IMR-90 (cell line): Measurements from ENCODE around the gene LBH. TPM values are rescaled to one million over a fixed set of nuclear protein-coding genes. Genes with fewer than 3 reads are reported as not detected.

Experiments
- ATAC-seq: fragments of 200-7000 bp; cut with Tn5 transposase; 2 replicates; pipeline ENCODE4 v1.9.1; 2020; ENCODE audit warnings: low read depth, mild to moderate bottlenecking, moderate library complexity
- BruUV-seq: library from RNA; stranded (reverse); fragments of 400-500 nt; replicated peaks from 2 replicates; lab custom pipeline; 2021; lab: Mats Ljungman, UMichigan
- CTCF ChIA-PET: fragments of 300-600 bp; formaldehyde crosslinking; extraction: SDS; loops from one replicate; lab custom pipeline; 2021; ENCODE audit warnings: antibody characterized with exemption; lab: Yijun Ruan, JAX
- POLR2A ChIA-PET: fragments of 300-600 bp; sonication (Branson Sonifier 250); formaldehyde crosslinking; loops from one replicate; lab custom pipeline; 2022; ENCODE audit warnings: antibody characterized with exemption; ENCODE audit not compliant: unreplicated experiment; lab: Charles Lee
- DNase-seq: peaks from one replicate; pipeline ENCODE4 v3.0.0; 2013
- H2AFZ ChIP-seq: replicated peaks from 2 replicates; pipeline ENCODE3; 2013; ENCODE audit warnings: low read length, mild to moderate bottlenecking; ENCODE audit not compliant: poor library complexity
- H2AK5ac ChIP-seq: 2 replicates; pipeline ENCODE4 v1.6.1; 2013; ENCODE audit warnings: low read depth, low read length, inconsistent platforms
- H2AK9ac ChIP-seq: replicated peaks from 2 replicates; pipeline ENCODE3; 2013; ENCODE audit warnings: mild to moderate bottlenecking, low read depth, low read length, moderate library complexity; ENCODE audit not compliant: poor library complexity
- H2BK120ac ChIP-seq: 2 replicates; pipeline ENCODE4 v1.6.1; 2013; ENCODE audit warnings: low read depth, low read length, inconsistent platforms
- H2BK15ac ChIP-seq: 3 replicates; pipeline ENCODE4 v1.6.1; 2013; ENCODE audit warnings: low read depth, low read length, inconsistent platforms
- H2BK20ac ChIP-seq: 2 replicates; pipeline ENCODE4 v1.6.1; 2013; ENCODE audit warnings: low read depth, mild to moderate bottlenecking, inconsistent platforms, low read length, moderate library complexity
- H2BK5ac ChIP-seq: 2 replicates; pipeline ENCODE4 v1.6.1; 2013; ENCODE audit warnings: mild to moderate bottlenecking, low read depth, low read length, inconsistent platforms; ENCODE audit not compliant: poor library complexity, severe bottlenecking
- H3K14ac ChIP-seq: replicated peaks from 2 replicates; pipeline ENCODE4 v1.6.1; 2013; ENCODE audit warnings: low read depth, low read length, inconsistent platforms
- H3K18ac ChIP-seq: 2 replicates; pipeline ENCODE4 v1.6.1; 2013; ENCODE audit warnings: low read depth, low read length, control low read depth
- H3K23ac ChIP-seq: 2 replicates; pipeline ENCODE4 v1.6.1; 2013; ENCODE audit warnings: low read depth, low read length, inconsistent platforms
- H3K27ac ChIP-seq: 2 replicates; pipeline ENCODE4 v1.5.1; 2013; ENCODE audit warnings: mild to moderate bottlenecking, control low read depth, low read length; ENCODE audit not compliant: insufficient read depth
- H3K27me3 ChIP-seq: 2 replicates; pipeline ENCODE4 v1.6.1; 2013; ENCODE audit warnings: low read length; ENCODE audit not compliant: control insufficient read depth, insufficient read depth
- H3K36me3 ChIP-seq: 2 replicates; pipeline ENCODE4 v1.6.1; 2013; ENCODE audit warnings: low read length, mixed read lengths; ENCODE audit not compliant: control insufficient read depth, insufficient read depth
- H3K4ac ChIP-seq: 2 replicates; pipeline ENCODE4 v1.6.1; 2013; ENCODE audit warnings: low read depth, low read length, inconsistent platforms
- H3K4me1 ChIP-seq: 2 replicates; pipeline ENCODE4 v1.6.1; 2013; ENCODE audit warnings: low read length, mixed read lengths; ENCODE audit not compliant: control insufficient read depth, insufficient read depth
- H3K4me2 ChIP-seq: 2 replicates; pipeline ENCODE4 v1.6.1; 2013; ENCODE audit warnings: low read depth, mild to moderate bottlenecking, control low read depth, low read length, moderate library complexity
- H3K4me3 ChIP-seq: 2 replicates; pipeline ENCODE4 v1.5.1; 2013; ENCODE audit warnings: low read depth, mild to moderate bottlenecking, control low read depth, low read length, moderate library complexity; ENCODE audit not compliant: insufficient read depth
- H3K56ac ChIP-seq: 2 replicates; pipeline ENCODE4 v1.6.1; 2013; ENCODE audit warnings: low read length, inconsistent platforms; ENCODE audit not compliant: insufficient read depth; ENCODE audit errors: extremely low read depth
- H3K79me1 ChIP-seq, 2 experiments: 2 replicates each; pipeline ENCODE4 v1.6.1; 2013; ENCODE audit warnings: low read length in 2 of 2, inconsistent platforms in 1 of 2, low read depth in 1 of 2
- H3K9ac ChIP-seq: 2 replicates; pipeline ENCODE4 v1.6.1; 2013; ENCODE audit warnings: low read depth, low read length, control low read depth
- H3K9me1 ChIP-seq: 2 replicates; pipeline ENCODE4 v1.6.1; 2013; ENCODE audit warnings: low read length, inconsistent platforms; ENCODE audit not compliant: insufficient read depth
- H3K9me3 ChIP-seq: 2 replicates; pipeline ENCODE4 v1.6.1; 2013; ENCODE audit warnings: low read length; ENCODE audit not compliant: control insufficient read depth, insufficient read depth
- H4K20me1 ChIP-seq: 2 replicates; pipeline ENCODE4 v1.6.1; 2013; ENCODE audit warnings: low read length, inconsistent platforms; ENCODE audit not compliant: insufficient read depth
- H4K5ac ChIP-seq: 2 replicates; pipeline ENCODE4 v1.6.1; 2013; ENCODE audit warnings: mild to moderate bottlenecking, low read depth, low read length, control low read depth
- H4K8ac ChIP-seq, 2 experiments: 2 replicates each; pipeline ENCODE4 v1.6.1; 2013; ENCODE audit warnings: low read depth in 2 of 2, low read length in 2 of 2, control low read depth in 1 of 2, inconsistent platforms in 1 of 2
- H4K91ac ChIP-seq: 2 replicates; pipeline ENCODE4 v1.6.1; 2013; ENCODE audit warnings: low read depth, low read length, inconsistent platforms; ENCODE audit not compliant: insufficient read depth
- BHLHE40 ChIP-seq: fragments of 150-350 bp; IDR thresholded peaks from 2 replicates; pipeline ENCODE4 v1.6.1; 2016; ENCODE audit warnings: mild to moderate bottlenecking, low read depth, low read length
- CEBPB ChIP-seq: IDR thresholded peaks from 2 replicates; pipeline ENCODE4 v1.6.1; 2012; ENCODE audit warnings: low read depth, low read length, improper control_type of control experiment
- CHD1 ChIP-seq: IDR thresholded peaks from 2 replicates; pipeline ENCODE4 v1.6.1; 2012; ENCODE audit warnings: low read depth, low read length, improper control_type of control experiment
- MAFK ChIP-seq: IDR thresholded peaks from 2 replicates; pipeline ENCODE4 v1.6.1; 2012; ENCODE audit warnings: low read depth, low read length, improper control_type of control experiment
- MAZ ChIP-seq: IDR thresholded peaks from 2 replicates; pipeline ENCODE4 v1.6.1; 2012; ENCODE audit warnings: low read depth, mild to moderate bottlenecking, low read length, improper control_type of control experiment, moderate library complexity, borderline replicate concordance
- MXI1 ChIP-seq: IDR thresholded peaks from 2 replicates; pipeline ENCODE4 v1.6.1; 2012; ENCODE audit warnings: low read depth, mild to moderate bottlenecking, low read length, moderate library complexity, borderline replicate concordance
- NFE2L2 ChIP-seq: fragments of 150-350 bp; IDR thresholded peaks from 2 replicates; pipeline ENCODE4 v1.6.1; 2016; ENCODE audit warnings: low read depth, mild to moderate bottlenecking, low read length
- POLR2A ChIP-seq: IDR thresholded peaks from 2 replicates; pipeline ENCODE4 v1.6.1; 2012; ENCODE audit warnings: mild to moderate bottlenecking, low read depth, low read length
- RAD21 ChIP-seq: IDR thresholded peaks from 2 replicates; pipeline ENCODE4 v1.6.1; 2012; ENCODE audit warnings: low read length, improper control_type of control experiment
- RCOR1 ChIP-seq: IDR thresholded peaks from 2 replicates; pipeline ENCODE4 v1.6.1; 2012; ENCODE audit warnings: mild to moderate bottlenecking, low read length, improper control_type of control experiment; ENCODE audit not compliant: insufficient replicate concordance
- RFX5 ChIP-seq: IDR thresholded peaks from 2 replicates; pipeline ENCODE4 v1.8.0; 2012; ENCODE audit warnings: low read depth, mild to moderate bottlenecking, low read length, moderate library complexity
- SMC3 ChIP-seq: fragments of 150-350 bp; IDR thresholded peaks from 2 replicates; pipeline ENCODE4 v1.6.1; 2016; ENCODE audit warnings: low read depth, mild to moderate bottlenecking, antibody characterized with exemption, low read length, moderate library complexity
- WGBS, 2 experiments: methylation state at CpG; one replicate each; pipeline versions ENCODE4 v1.1.5 to v1.1.7; 2013; ENCODE audit warnings: missing lambda C conversion rate in 2 of 2; ENCODE audit not compliant: insufficient read length in 1 of 2; ENCODE audit errors: extremely low coverage in 2 of 2; 5-methylcytosine and 5-hydroxymethylcytosine counted together
- dilution Hi-C: fragments of 300-500 bp; cut with HindIII; formaldehyde crosslinking; loops from one replicate; pipeline ENCODE4 v1.14.3; 2018; ENCODE audit warnings: low sequenced_read_pairs; ENCODE audit not compliant: unreplicated experiment
- in situ Hi-C: fragments of 300-500 bp; cut with MboI; formaldehyde crosslinking; loops from 3 replicates; pipeline ENCODE4 v1.14.3; 2019; ENCODE audit warnings: low sequenced_read_pairs, inconsistent platforms, mixed read lengths
- intact Hi-C: fragments of 100-400 bp; cut with micrococcal nuclease; formaldehyde crosslinking; loops from 2 replicates; pipeline ENCODE4 v1.10.0; 2022
- polyA plus RNA-seq, 3 experiments: library from polyadenylated mRNA; depleted of rRNA; stranded (reverse); fragments of >200 nt; gene quantifications; 2 replicates each; pipeline ENCODE4 v1.2.3, GENCODE V29; 2012; ENCODE audit warnings: low replicate concordance in 1 of 3
- total RNA-seq: library from RNA; depleted of rRNA; stranded (reverse); fragments of >200 nt; gene quantifications from 2 replicates; pipeline ENCODE4 v1.2.3, GENCODE V29; 2012
- TF ChIP-seq, protein P1 (sequence below): fragments of 150-350 bp; IDR thresholded peaks from 2 replicates; pipeline ENCODE4 v1.6.1; 2016; ENCODE audit warnings: low read depth, mild to moderate bottlenecking, low read length, moderate library complexity, borderline replicate concordance
- TF ChIP-seq, protein P2 (sequence below): fragments of 150-350 bp; IDR thresholded peaks from 2 replicates; pipeline ENCODE4 v1.6.1; 2017; ENCODE audit warnings: mild to moderate bottlenecking, antibody characterized with exemption, low read length, low read depth

LBH gene
- total and polyA plus RNA-seq, 2 of the 4 experiments (the other 2 are of a cell fraction), result 158 to 202 TPM

GRCh38 chr2:30234180-30234971 lies 3.0 kb downstream of the LBH start:
- intact Hi-C loops (loop anchor here (5.0 to 10.0 kb wide), 2 partner anchors 178 to 470 kb away; no protein-coding TSS in a partner anchor), in situ Hi-C loops (no loop called here), dilution Hi-C loops (no loop called here)
- Histone ChIP-seq H4K8ac (peak overlapping the region; percentile 24 to 69; a peak in 3 of 4 replicates), H4K20me1 (peaks cover 80% of the 10 kb centered on the region), H3K9ac (peak overlapping the region; percentile 100), H3K4ac (peak overlapping the region; percentile 62), H2AK9ac (no peak overlapping the region), H2BK120ac (peak overlapping the region; percentile 18; the same call in 1 of the 2 replicates), H2BK20ac (no peak overlapping the region; the same call in 1 of the 2 replicates), H4K91ac (peak overlapping the region; percentile 32), H3K9me1 (peaks cover 38% of the 10 kb centered on the region), H3K4me3 (peak overlapping the region; percentile 84), H3K56ac (peak overlapping the region; percentile 85), H3K27me3 (no peaks in the 10 kb centered on the region), H3K27ac (peak overlapping the region; percentile 83), H3K4me2 (peak overlapping the region; percentile 78), H3K4me1 (peaks cover 36% of the 10 kb centered on the region), H3K18ac (peak overlapping the region; percentile 75), H2BK15ac (no peak overlapping the region), H3K23ac (peak overlapping the region; percentile 52), H2BK5ac (peak overlapping the region; percentile 79), H3K9me3 (no peaks in the 10 kb centered on the region), H4K5ac (peak overlapping the region; percentile 19; the same call in 1 of the 2 replicates), H3K79me1 (peaks cover 4 to 73% of the 10 kb centered on the region in 2 experiments; a peak in 2 of 4 replicates), H2AFZ (peak overlapping the region; percentile 11), H3K36me3 (peaks cover 63% of the 10 kb centered on the region), H3K14ac (peak overlapping the region; percentile 87), H2AK5ac (peak overlapping the region; percentile 40; the same call in 1 of the 2 replicates)
- BruUV-seq, result no TSS peak
- ChIA-PET CTCF (interaction anchor here (1.1 kb wide), 1 partner anchor 69 kb away, joined by 4 read pairs; no protein-coding TSS in a partner anchor), POLR2A (interaction anchor here (0.6 to 1.3 kb wide), 6 partner anchors 9 to 308 kb away, joined by 3 to 10 read pairs (median 3); partner anchors contain the start of gene LCLAT1)
- WGBS, 2 experiments, result no CpG with 5 or more reads among the region's 12 CpGs
- peak; percentile 4 for ATAC-seq
- DNase-seq, result peak; percentile 96
- TF ChIP-seq, protein P1, sequence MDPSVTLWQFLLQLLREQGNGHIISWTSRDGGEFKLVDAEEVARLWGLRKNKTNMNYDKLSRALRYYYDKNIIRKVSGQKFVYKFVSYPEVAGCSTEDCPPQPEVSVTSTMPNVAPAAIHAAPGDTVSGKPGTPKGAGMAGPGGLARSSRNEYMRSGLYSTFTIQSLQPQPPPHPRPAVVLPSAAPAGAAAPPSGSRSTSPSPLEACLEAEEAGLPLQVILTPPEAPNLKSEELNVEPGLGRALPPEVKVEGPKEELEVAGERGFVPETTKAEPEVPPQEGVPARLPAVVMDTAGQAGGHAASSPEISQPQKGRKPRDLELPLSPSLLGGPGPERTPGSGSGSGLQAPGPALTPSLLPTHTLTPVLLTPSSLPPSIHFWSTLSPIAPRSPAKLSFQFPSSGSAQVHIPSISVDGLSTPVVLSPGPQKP, result no peak
- TF ChIP-seq, protein P2, sequence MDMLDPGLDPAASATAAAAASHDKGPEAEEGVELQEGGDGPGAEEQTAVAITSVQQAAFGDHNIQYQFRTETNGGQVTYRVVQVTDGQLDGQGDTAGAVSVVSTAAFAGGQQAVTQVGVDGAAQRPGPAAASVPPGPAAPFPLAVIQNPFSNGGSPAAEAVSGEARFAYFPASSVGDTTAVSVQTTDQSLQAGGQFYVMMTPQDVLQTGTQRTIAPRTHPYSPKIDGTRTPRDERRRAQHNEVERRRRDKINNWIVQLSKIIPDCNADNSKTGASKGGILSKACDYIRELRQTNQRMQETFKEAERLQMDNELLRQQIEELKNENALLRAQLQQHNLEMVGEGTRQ, result no peak
- no peak for TF ChIP-seq CEBPB
- TF ChIP-seq NFE2L2, result no peak
- no peak for TF ChIP-seq RFX5
- TF ChIP-seq RCOR1, result no peak
- TF ChIP-seq MAZ, result no peak; the same call in 1 of the 2 replicates
- no peak for TF ChIP-seq MAFK
- 0 out of 2 replicates have a peak, but pooled peaks have one; percentile 6 for TF ChIP-seq CHD1
- TF ChIP-seq POLR2A, result peak; percentile 88
- TF ChIP-seq BHLHE40, result peak; percentile 74
- TF ChIP-seq RAD21, result peak; percentile 32; the same call in 1 of the 2 replicates
- TF ChIP-seq SMC3, result peak; percentile 2; the same call in 1 of the 2 replicates
- TF ChIP-seq MXI1, result peak; percentile 81; the same call in 1 of the 2 replicates
